K562 (cell line): ENCODE results near the gene NFS1.

Source experiments
- CREM ChIP-seq: IDR thresholded peaks from 2 replicates; pipeline ENCODE4 v1.6.1; 2014; ENCODE audit warnings: antibody characterized with exemption, low read depth
- CTCF ChIP-seq, 3 experiments: IDR thresholded peaks in 2 of 3; conservative IDR thresholded peaks in 1 of 3; 2 replicates each; pipeline ENCODE4 v1.5.1; 2011 to 2012; ENCODE audit warnings: low read length in 3 of 3, mild to moderate bottlenecking in 3 of 3, control low read depth in 2 of 3, improper control_type of control experiment in 1 of 3, inconsistent platforms in 1 of 3, low read depth in 1 of 3, mixed read lengths in 1 of 3, moderate library complexity in 1 of 3; ENCODE audit not compliant: insufficient read depth in 2 of 3
- FOXM1 ChIP-seq, 2 experiments: fragments of 450-650 bp in 1 of 2; sonication (generic) in 1 of 2; formaldehyde crosslinking in 1 of 2; IDR thresholded peaks; 2 replicates each; pipeline versions ENCODE4 v1.6.1 to v1.9.0; 2017 to 2022; ENCODE audit warnings: low read depth in 2 of 2, mild to moderate bottlenecking in 2 of 2, missing genetic modification reagents in 1 of 2, moderate library complexity in 1 of 2
- HIVEP1 ChIP-seq: fragments of 250-450 bp; sonication (Bioruptor Pico); IDR thresholded peaks from 2 replicates; pipeline ENCODE4 v1.4.0; 2020; ENCODE audit warnings: mild to moderate bottlenecking
- IRF9 ChIP-seq: fragments of 450-650 bp; IDR thresholded peaks from 2 replicates; pipeline ENCODE4 v1.6.1; 2016; ENCODE audit warnings: missing biosample characterization, missing genetic modification characterization
- NCOA1 ChIP-seq: fragments of 450-650 bp; IDR thresholded peaks from 2 replicates; pipeline ENCODE4 v1.6.1; 2016; ENCODE audit warnings: low read depth
- SPI1 ChIP-seq: IDR thresholded peaks from 2 replicates; pipeline ENCODE4 v1.6.1; 2011; ENCODE audit warnings: low read depth, low read length, control low read depth, borderline replicate concordance
- ZNF165 ChIP-seq: fragments of 250-450 bp; sonication (Bioruptor Pico); IDR thresholded peaks from 2 replicates; pipeline ENCODE4 v1.4.0; 2020; ENCODE audit warnings: borderline replicate concordance
- ZNF263 ChIP-seq: sonication (generic); formaldehyde crosslinking; IDR thresholded peaks from 2 replicates; pipeline ENCODE4 v1.8.0; 2022; ENCODE audit warnings: mild to moderate bottlenecking, missing genetic modification reagents, borderline replicate concordance
- ZNF449 ChIP-seq: fragments of 250-450 bp; sonication (Bioruptor Pico); IDR thresholded peaks from 2 replicates; pipeline ENCODE4 v1.8.0; 2022; ENCODE audit warnings: moderate library complexity, mild to moderate bottlenecking, inconsistent platforms
- ZNF512 ChIP-seq: IDR thresholded peaks from 2 replicates; pipeline ENCODE4 v1.6.1; 2016; ENCODE audit warnings: missing genetic modification characterization, missing compliant biosample characterization
- ZNF586 ChIP-seq: fragments of 450-650 bp; formaldehyde crosslinking; conservative IDR thresholded peaks from 2 replicates; pipeline ENCODE4 v1.4.0; 2020; ENCODE audit warnings: mild to moderate bottlenecking, moderate library complexity

GRCh38 chr20:35637276-35637675 lies 61.9 kb downstream of the NFS1 start:
- TF ChIP-seq CTCF (IDR thresholded peaks at IDR 0.05 in 2 of 3, conservative IDR thresholded peaks at IDR 0.05 in 1 of 3; ENCODE audit: insufficient read depth in 2 of 3, low read depth in 1 of 3, low read length in 3 of 3) = no peak
- no peak for TF ChIP-seq ZNF165 (CRISPR knock-in tag)
- TF ChIP-seq IRF9 (tag) = no peak
- TF ChIP-seq FOXM1 (IDR thresholded peaks at IDR 0.05; ENCODE audit: low read depth) = no peak
- TF ChIP-seq FOXM1 (CRISPR knock-in tag; IDR thresholded peaks at IDR 0.05; ENCODE audit: low read depth) = no peak
- no peak for TF ChIP-seq ZNF263 (CRISPR knock-in tag)
- TF ChIP-seq HIVEP1 (CRISPR knock-in tag) = no peak
- no peak for TF ChIP-seq ZNF512 (tag)
- no peak for TF ChIP-seq ZNF586 (CRISPR knock-in tag)
- no peak for TF ChIP-seq NCOA1
- TF ChIP-seq CREM = no peak
- TF ChIP-seq ZNF449 (CRISPR knock-in tag) = no peak
- TF ChIP-seq SPI1 = no peak
